NT2/D1 (cell line): ENCODE measurements around the gene NOTCH2.

Experiments used
- SUZ12 ChIP-seq: IDR thresholded peaks from 2 replicates; pipeline ENCODE4 v1.6.1; 2011; ENCODE audit not compliant: insufficient read length, insufficient read depth; ENCODE audit errors: extremely low read depth
- YY1 ChIP-seq: IDR thresholded peaks from 2 replicates; pipeline ENCODE4 v1.6.1; 2011; ENCODE audit not compliant: insufficient read length, insufficient read depth
- ZNF274 ChIP-seq: IDR thresholded peaks from 2 replicates; pipeline ENCODE4 v1.6.1; 2011; ENCODE audit warnings: mild to moderate bottlenecking, low read depth, low read length

GRCh38 chr1:119986007-119986497, 83.4 kb downstream of the NOTCH2 start:
- TF ChIP-seq ZNF274 (no peak), YY1 (no peak), SUZ12 (no peak)
